ENCODE data around the gene SKIC2. TPM values are rescaled to one million over a fixed set of nuclear protein-coding genes. Genes with fewer than 3 reads are reported as not detected.

The SKIC2 gene
- total RNA-seq, 1 experiment from 2014 or later, result 68.0 TPM

- no peak for ATAC-seq
- DNase-seq (ENCODE audit: low read depth, low spot score), result no peak
- no peak overlapping the region for H3K9ac ChIP-seq (ENCODE audit: low read length)
- no peak overlapping the region for H2AFZ ChIP-seq (ENCODE audit: low read depth, low read length, poor library complexity, severe bottlenecking)
- RAD21 ChIA-PET (ENCODE audit: low non-redundant PET in 1 of 2, low total read pairs in 2 of 2, uncharacterized antibody in 2 of 2, unreplicated experiment in 2 of 2), result no interaction called here
- no peak overlapping the region for H3K4me3 ChIP-seq (replicated peaks in 1 of 2; ENCODE audit: low read depth in 1 of 2, low read length in 2 of 2)
- no peaks in the 10 kb centered on the region for H3K36me3 ChIP-seq (ENCODE audit: control insufficient read depth in 1 of 2, insufficient read depth in 2 of 2, low read length in 2 of 2)
- BruUV-seq (replicated peaks), result no TSS peak
- no peaks in the 10 kb centered on the region for H3K79me2 ChIP-seq (ENCODE audit: insufficient read depth, low read length)
- peak overlapping the region; percentile 1; the same call in 1 of the 2 replicates for H3K27ac ChIP-seq (ENCODE audit: low read depth, low read length)
- TF ChIP-seq ZNF274 (IDR thresholded peaks at IDR 0.05; ENCODE audit: low read depth, low read length), result no peak
- no peak for TF ChIP-seq ZBTB33 (IDR thresholded peaks at IDR 0.05; ENCODE audit: extremely low read depth, insufficient replicate concordance, low read length)
- TF ChIP-seq POLR2A (IDR thresholded peaks at IDR 0.05; ENCODE audit: borderline replicate concordance, extremely low read depth, insufficient read depth, insufficient read length), result no peak
- TF ChIP-seq, protein P1, sequence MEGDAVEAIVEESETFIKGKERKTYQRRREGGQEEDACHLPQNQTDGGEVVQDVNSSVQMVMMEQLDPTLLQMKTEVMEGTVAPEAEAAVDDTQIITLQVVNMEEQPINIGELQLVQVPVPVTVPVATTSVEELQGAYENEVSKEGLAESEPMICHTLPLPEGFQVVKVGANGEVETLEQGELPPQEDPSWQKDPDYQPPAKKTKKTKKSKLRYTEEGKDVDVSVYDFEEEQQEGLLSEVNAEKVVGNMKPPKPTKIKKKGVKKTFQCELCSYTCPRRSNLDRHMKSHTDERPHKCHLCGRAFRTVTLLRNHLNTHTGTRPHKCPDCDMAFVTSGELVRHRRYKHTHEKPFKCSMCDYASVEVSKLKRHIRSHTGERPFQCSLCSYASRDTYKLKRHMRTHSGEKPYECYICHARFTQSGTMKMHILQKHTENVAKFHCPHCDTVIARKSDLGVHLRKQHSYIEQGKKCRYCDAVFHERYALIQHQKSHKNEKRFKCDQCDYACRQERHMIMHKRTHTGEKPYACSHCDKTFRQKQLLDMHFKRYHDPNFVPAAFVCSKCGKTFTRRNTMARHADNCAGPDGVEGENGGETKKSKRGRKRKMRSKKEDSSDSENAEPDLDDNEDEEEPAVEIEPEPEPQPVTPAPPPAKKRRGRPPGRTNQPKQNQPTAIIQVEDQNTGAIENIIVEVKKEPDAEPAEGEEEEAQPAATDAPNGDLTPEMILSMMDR (IDR thresholded peaks at IDR 0.05 in 2 of 3, conservative IDR thresholded peaks at IDR 0.05 in 1 of 3; ENCODE audit: borderline replicate concordance in 1 of 3, insufficient read depth in 1 of 3, low read depth in 2 of 3, low read length in 2 of 3), result no peak
- no peak for TF ChIP-seq RAD21 (IDR thresholded peaks at IDR 0.05; ENCODE audit: low read depth)
- no peak for TF ChIP-seq JUND (IDR thresholded peaks at IDR 0.05)
- no peak for TF ChIP-seq EZH2phosphoT487 (IDR thresholded peaks at IDR 0.05; ENCODE audit: borderline replicate concordance)
- TF ChIP-seq, protein P2, sequence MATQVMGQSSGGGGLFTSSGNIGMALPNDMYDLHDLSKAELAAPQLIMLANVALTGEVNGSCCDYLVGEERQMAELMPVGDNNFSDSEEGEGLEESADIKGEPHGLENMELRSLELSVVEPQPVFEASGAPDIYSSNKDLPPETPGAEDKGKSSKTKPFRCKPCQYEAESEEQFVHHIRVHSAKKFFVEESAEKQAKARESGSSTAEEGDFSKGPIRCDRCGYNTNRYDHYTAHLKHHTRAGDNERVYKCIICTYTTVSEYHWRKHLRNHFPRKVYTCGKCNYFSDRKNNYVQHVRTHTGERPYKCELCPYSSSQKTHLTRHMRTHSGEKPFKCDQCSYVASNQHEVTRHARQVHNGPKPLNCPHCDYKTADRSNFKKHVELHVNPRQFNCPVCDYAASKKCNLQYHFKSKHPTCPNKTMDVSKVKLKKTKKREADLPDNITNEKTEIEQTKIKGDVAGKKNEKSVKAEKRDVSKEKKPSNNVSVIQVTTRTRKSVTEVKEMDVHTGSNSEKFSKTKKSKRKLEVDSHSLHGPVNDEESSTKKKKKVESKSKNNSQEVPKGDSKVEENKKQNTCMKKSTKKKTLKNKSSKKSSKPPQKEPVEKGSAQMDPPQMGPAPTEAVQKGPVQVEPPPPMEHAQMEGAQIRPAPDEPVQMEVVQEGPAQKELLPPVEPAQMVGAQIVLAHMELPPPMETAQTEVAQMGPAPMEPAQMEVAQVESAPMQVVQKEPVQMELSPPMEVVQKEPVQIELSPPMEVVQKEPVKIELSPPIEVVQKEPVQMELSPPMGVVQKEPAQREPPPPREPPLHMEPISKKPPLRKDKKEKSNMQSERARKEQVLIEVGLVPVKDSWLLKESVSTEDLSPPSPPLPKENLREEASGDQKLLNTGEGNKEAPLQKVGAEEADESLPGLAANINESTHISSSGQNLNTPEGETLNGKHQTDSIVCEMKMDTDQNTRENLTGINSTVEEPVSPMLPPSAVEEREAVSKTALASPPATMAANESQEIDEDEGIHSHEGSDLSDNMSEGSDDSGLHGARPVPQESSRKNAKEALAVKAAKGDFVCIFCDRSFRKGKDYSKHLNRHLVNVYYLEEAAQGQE (IDR thresholded peaks at IDR 0.05; ENCODE audit: low read depth), result no peak
- no peak for TF ChIP-seq TCF7L2 (IDR thresholded peaks at IDR 0.05; ENCODE audit: borderline replicate concordance, extremely low read depth, insufficient read depth, insufficient read length)
- TF ChIP-seq EZH2 (IDR thresholded peaks at IDR 0.05), result no peak
- no peak for TF ChIP-seq EGR1 (IDR thresholded peaks at IDR 0.05; ENCODE audit: low read depth)
- TF ChIP-seq SRF (IDR thresholded peaks at IDR 0.05; ENCODE audit: low read depth), result no peak
- no peaks in the 10 kb centered on the region for H3K9me3 ChIP-seq (ENCODE audit: control insufficient read depth in 1 of 2, insufficient read depth in 1 of 2, low read depth in 1 of 2, low read length in 2 of 2)
- H3K9me2 ChIP-seq (ENCODE audit: insufficient read depth), result no peaks in the 10 kb centered on the region; the same call in 1 of the 2 replicates
- POLR2A ChIA-PET, result interaction anchor here (0.8 kb wide), 1 partner anchor 21 kb away, joined by 3 read pairs; no protein-coding TSS in a partner anchor
- no peaks in the 10 kb centered on the region for H3K27me3 ChIP-seq (ENCODE audit: insufficient read depth, low read length)
- CTCF ChIA-PET, result no interaction called here
- intact Hi-C loops (cut with micrococcal nuclease), result no loop called here
- no peaks in the 10 kb centered on the region for H4K20me1 ChIP-seq (ENCODE audit: insufficient read depth)
- peaks cover 14 to 56% of the 10 kb centered on the region in 2 experiments; a peak in 3 of 4 replicates for H3K4me1 ChIP-seq (ENCODE audit: control insufficient read depth in 1 of 2, insufficient read depth in 2 of 2, low read length in 2 of 2)
- H3K4me2 ChIP-seq (ENCODE audit: low read length), result peak overlapping the region; percentile 42
Measured at GRCh38 chr6:31945154-31945506, 13.8 kb upstream of the SKIC2 start.

All from HCT116 (cell line).